Measurements from ENCODE around the gene CDC42EP4.

GRCh38 chr17:73318427-73318813 lies 6.6 kb upstream of the CDC42EP4 start:
- TF ChIP-seq BHLHE40 (IDR thresholded peaks at IDR 0.05; ENCODE audit: borderline replicate concordance) (no peak), FOXA1 (IDR thresholded peaks at IDR 0.05) (no peak), HDGF (IDR thresholded peaks at IDR 0.05; ENCODE audit: borderline replicate concordance) (no peak), FOXM1 (IDR thresholded peaks at IDR 0.05; ENCODE audit: borderline replicate concordance) (no peak)

Measured in HEK293T (cell line).